H1 (cell line): ENCODE measurements around the gene C11orf54. TPM values are rescaled to one million over a fixed set of nuclear protein-coding genes. Genes with fewer than 3 reads are reported as not detected.

ENCODE experiments used
- CTCF ChIA-PET: fragments of 300-600 bp; sonication (Branson Sonifier 250); formaldehyde crosslinking; loops from one replicate; lab custom pipeline; 2021; ENCODE audit not compliant: partially characterized antibody; lab: Charles Lee
- POLR2A ChIA-PET: fragments of 300-600 bp; sonication (Branson Sonifier 250); formaldehyde crosslinking; loops from one replicate; lab custom pipeline; 2021; ENCODE audit warnings: inconsistent platforms; ENCODE audit not compliant: partially characterized antibody; lab: Charles Lee
- DNase-seq, 2 experiments: peaks; one replicate each; pipeline versions ENCODE4 v3.0.0 to v3.0.0-alpha.2; 2010 to 2022; ENCODE audit warnings: low spot score in 2 of 2, low read depth in 1 of 2, mixed read lengths in 1 of 2
- FAIRE-seq: peaks from 2 replicates; lab custom pipeline; 2011; peaks lifted over from hg19 to GRCh38; lab: Jason Lieb, UNC
- H2AFZ ChIP-seq: 2 replicates; pipeline ENCODE4 v1.8.1; 2012; ENCODE audit warnings: low read length, inconsistent platforms
- H2AK5ac ChIP-seq: 2 replicates; pipeline ENCODE4 v1.6.1; 2013; ENCODE audit warnings: low read depth, low read length
- H2BK120ac ChIP-seq: replicated peaks from 2 replicates; pipeline ENCODE3; 2013; ENCODE audit warnings: low read depth, low read length, inconsistent platforms
- H2BK12ac ChIP-seq: 2 replicates; pipeline ENCODE4 v1.6.1; 2013; ENCODE audit warnings: low read depth, low read length
- H2BK15ac ChIP-seq: 2 replicates; pipeline ENCODE4 v1.6.1; 2013; ENCODE audit warnings: low read length
- H2BK20ac ChIP-seq: 2 replicates; pipeline ENCODE4 v1.6.1; 2013; ENCODE audit warnings: low read length
- H2BK5ac ChIP-seq: 2 replicates; pipeline ENCODE4 v1.6.1; 2013; ENCODE audit warnings: low read depth, low read length
- H3K14ac ChIP-seq: 2 replicates; pipeline ENCODE4 v1.6.1; 2013; ENCODE audit warnings: inconsistent platforms; ENCODE audit not compliant: insufficient read length
- H3K18ac ChIP-seq: 2 replicates; pipeline ENCODE4 v1.6.1; 2013; ENCODE audit warnings: low read length; ENCODE audit errors: extremely low read depth
- H3K23ac ChIP-seq: 2 replicates; pipeline ENCODE4 v1.6.1; 2013; ENCODE audit warnings: inconsistent platforms; ENCODE audit not compliant: insufficient read length
- H3K23me2 ChIP-seq: 2 replicates; pipeline ENCODE4 v1.6.1; 2013; ENCODE audit warnings: low read depth, low read length
- H3K27ac ChIP-seq: 2 replicates; pipeline ENCODE4 v1.6.1; 2011; ENCODE audit warnings: low read depth, low read length, inconsistent platforms
- H3K27me3 ChIP-seq, 4 experiments: replicated peaks in 1 of 4; 1 replicate in 1 of 4; 2 replicates in 3 of 4; pipeline versions ENCODE4 v1.6.1 to v1.8.1; 2011 to 2013; ENCODE audit warnings: low read length in 3 of 4, mild to moderate bottlenecking in 3 of 4, inconsistent platforms in 2 of 4, mixed read lengths in 2 of 4, moderate library complexity in 1 of 4; ENCODE audit not compliant: control insufficient read depth in 3 of 4, insufficient read depth in 3 of 4; ENCODE audit errors: extremely low read depth in 1 of 4
- H3K36me3 ChIP-seq, 4 experiments: 2 replicates each; pipeline versions ENCODE4 v1.6.1 to v1.8.1; 2011 to 2013; ENCODE audit warnings: mild to moderate bottlenecking in 4 of 4, low read length in 3 of 4, moderate library complexity in 2 of 4, control low read depth in 1 of 4, inconsistent platforms in 1 of 4; ENCODE audit not compliant: insufficient read depth in 4 of 4, control insufficient read depth in 2 of 4
- H3K4ac ChIP-seq: replicated peaks from 2 replicates; pipeline ENCODE3; 2013; ENCODE audit warnings: low read length, low read depth, mixed read lengths, inconsistent platforms; ENCODE audit not compliant: insufficient read length
- H3K4me1 ChIP-seq, 4 experiments: replicated peaks in 1 of 4; 1 replicate in 1 of 4; 2 replicates in 3 of 4; pipeline versions ENCODE4 v1.6.1 to v1.8.1; 2011 to 2013; ENCODE audit warnings: low read length in 3 of 4, inconsistent platforms in 2 of 4, mixed read lengths in 1 of 4; ENCODE audit not compliant: insufficient read depth in 4 of 4, control insufficient read depth in 3 of 4
- H3K4me2 ChIP-seq, 2 experiments: 2 replicates each; pipeline versions ENCODE4 v1.6.1 to v1.8.1; 2011 to 2013; ENCODE audit warnings: low read depth in 2 of 2, low read length in 2 of 2, control low read depth in 1 of 2, inconsistent platforms in 1 of 2, mild to moderate bottlenecking in 1 of 2; ENCODE audit not compliant: insufficient read depth in 1 of 2
- H3K4me3 ChIP-seq, 4 experiments: fragments of 200-600, 300-600 bp in 1 of 4; sonication (generic), shearing (Covaris generic), sonication (Bioruptor Twin) in 1 of 4; 2 replicates each; pipeline versions ENCODE4 v1.5.1 to v1.8.1; 2011 to 2016; ENCODE audit warnings: low read length in 4 of 4, low read depth in 3 of 4, control low read depth in 2 of 4, inconsistent platforms in 2 of 4, mild to moderate bottlenecking in 2 of 4, mixed read lengths in 1 of 4, moderate library complexity in 1 of 4; ENCODE audit not compliant: insufficient read depth in 2 of 4; ENCODE audit errors: extremely low read depth in 1 of 4
- H3K56ac ChIP-seq: replicated peaks from 2 replicates; pipeline ENCODE3; 2013; ENCODE audit warnings: low read depth, mild to moderate bottlenecking, mixed read lengths, low read length, inconsistent platforms; ENCODE audit not compliant: insufficient read length
- H3K79me1 ChIP-seq: 2 replicates; pipeline ENCODE4 v1.6.1; 2013; ENCODE audit warnings: low read depth, low read length, control low read depth
- H3K79me2 ChIP-seq, 2 experiments: 2 replicates each; pipeline versions ENCODE4 v1.6.1 to v1.8.1; 2012 to 2013; ENCODE audit warnings: low read length in 2 of 2, mild to moderate bottlenecking in 2 of 2, inconsistent platforms in 1 of 2; ENCODE audit not compliant: insufficient read depth in 2 of 2, control insufficient read depth in 1 of 2
- H3K9ac ChIP-seq, 4 experiments: replicated peaks in 1 of 4; 1 replicate in 1 of 4; 2 replicates in 3 of 4; pipeline versions ENCODE4 v1.6.1 to v1.8.1; 2011 to 2013; ENCODE audit warnings: low read depth in 3 of 4, low read length in 3 of 4, control low read depth in 2 of 4, mild to moderate bottlenecking in 2 of 4, moderate library complexity in 2 of 4, inconsistent platforms in 1 of 4; ENCODE audit errors: extremely low read depth in 1 of 4
- H3K9me3 ChIP-seq, 2 experiments: 2 replicates each; pipeline versions ENCODE4 v1.6.1 to v1.8.1; 2012 to 2013; ENCODE audit warnings: mild to moderate bottlenecking in 2 of 2, moderate library complexity in 2 of 2, control low read depth in 1 of 2, inconsistent platforms in 1 of 2, low read depth in 1 of 2, low read length in 1 of 2, mixed read lengths in 1 of 2; ENCODE audit not compliant: insufficient read depth in 2 of 2
- H4K20me1 ChIP-seq, 2 experiments: replicated peaks in 1 of 2; 2 replicates each; pipeline versions ENCODE3 to v1.8.1; 2011 to 2013; ENCODE audit warnings: inconsistent platforms in 2 of 2, low read length in 2 of 2, mild to moderate bottlenecking in 1 of 2; ENCODE audit not compliant: insufficient read depth in 2 of 2, control insufficient read depth in 1 of 2
- H4K5ac ChIP-seq: 2 replicates; pipeline ENCODE4 v1.6.1; 2013; ENCODE audit warnings: low read length, low read depth, mixed read lengths, inconsistent platforms; ENCODE audit not compliant: insufficient read length
- H4K8ac ChIP-seq: 2 replicates; pipeline ENCODE4 v1.8.0; 2013; ENCODE audit warnings: mild to moderate bottlenecking, moderate library complexity, low read length, inconsistent platforms; ENCODE audit not compliant: insufficient read depth; ENCODE audit errors: extremely low read depth
- H4K91ac ChIP-seq: replicated peaks from 2 replicates; pipeline ENCODE3; 2013; ENCODE audit warnings: low read length, mixed read lengths, inconsistent platforms; ENCODE audit not compliant: insufficient read length
- ASH2L ChIP-seq: fragments of 200-600, 300-600 bp; sonication (generic); IDR thresholded peaks from one replicate; pipeline ENCODE4 v1.7.1; 2017; ENCODE audit warnings: low read length
- JUN ChIP-seq: IDR thresholded peaks from 2 replicates; pipeline ENCODE4 v1.6.1; 2011; ENCODE audit warnings: low read depth, mild to moderate bottlenecking, improper control_type of control experiment, low read length
- JUND ChIP-seq: IDR thresholded peaks from 2 replicates; pipeline ENCODE4 v1.6.1; 2011; ENCODE audit warnings: mild to moderate bottlenecking, improper control_type of control experiment, low read length
- SP1 ChIP-seq: IDR thresholded peaks from 2 replicates; pipeline ENCODE4 v1.6.1; 2011; ENCODE audit warnings: low read depth, low read length
- SP2 ChIP-seq: IDR thresholded peaks from 2 replicates; pipeline ENCODE4 v1.6.1; 2012; ENCODE audit warnings: mild to moderate bottlenecking, low read length, inconsistent platforms
- SRF ChIP-seq: IDR thresholded peaks from 2 replicates; pipeline ENCODE4 v1.6.1; 2011; ENCODE audit warnings: mild to moderate bottlenecking, low read depth, low read length, moderate library complexity
- WGBS, 2 experiments: shearing (Covaris generic) in 1 of 2; methylation state at CpG; one replicate each; pipeline versions ENCODE4 v1.1.6 to v1.1.7; 2013 to 2015; ENCODE audit warnings: low lambda C conversion rate in 2 of 2, mixed read lengths in 2 of 2, inconsistent platforms in 1 of 2, low coverage in 1 of 2, missing lambda C conversion rate in 1 of 2; ENCODE audit not compliant: insufficient replicate concordance in 2 of 2, insufficient coverage in 1 of 2, insufficient read length in 1 of 2; ENCODE audit errors: extremely low coverage in 1 of 2, missing lambda C conversion rate in 1 of 2; 5-methylcytosine and 5-hydroxymethylcytosine counted together
- polyA plus RNA-seq, 7 experiments: library from polyadenylated mRNA; depleted of rRNA in 3 of 7; stranded (reverse) in 5 of 7; unstranded in 2 of 7; fragments of >200 nt in 5 of 7; fragments of 200-250 nt in 2 of 7; gene quantifications; 1 replicate in 5 of 7; 2 replicates in 1 of 7; 4 replicates in 1 of 7; pipeline versions ENCODE4 v1.2.1 to v1.2.3, GENCODE V29; 2011 to 2013; ENCODE audit warnings: missing spikeins in 2 of 7, mixed read lengths in 2 of 7
- total RNA-seq: library from RNA; stranded (reverse); fragmentation: NEBNext Ultra II Directional; extraction: Animal tissue kit (Norgen Biotek cat#: 25700); gene quantifications from 2 replicates; pipeline ENCODE4 v1.2.1, GENCODE V29; 2021
- TF ChIP-seq, protein P1 (sequence below): IDR thresholded peaks from 2 replicates; pipeline ENCODE4 v1.6.1; 2012; ENCODE audit warnings: low read length, inconsistent platforms

The C11orf54 gene
- total and polyA plus RNA-seq, 2 of the 8 experiments (the other 6 are each of a cell fraction or from before 2014, with no cell fraction given), result 14.7 to 24.5 TPM

DNA sequence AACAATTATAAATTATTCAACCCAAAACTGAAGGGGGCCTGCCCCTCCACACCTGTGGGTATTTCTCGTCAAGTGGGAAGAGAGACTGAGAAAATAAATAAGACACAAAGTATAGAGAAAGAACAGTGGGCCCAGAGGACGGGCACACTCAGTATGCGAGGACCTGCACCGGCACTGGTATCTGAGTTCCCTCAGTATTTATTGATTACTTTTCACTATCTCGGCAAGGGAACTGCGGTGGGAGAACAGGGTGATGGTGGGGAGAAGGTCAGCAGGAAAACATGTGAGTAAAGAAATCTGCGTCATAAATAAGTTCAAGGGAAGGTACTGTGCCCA lies 3.2 kb downstream of the C11orf54 start:
- Histone ChIP-seq H3K79me2 (peaks cover 10 to 43% of the 10 kb centered on the region in 2 experiments), H3K9me3 (no peaks in the 10 kb centered on the region), H3K23me2 (no peaks in the 10 kb centered on the region; the same call in 1 of the 2 replicates), H3K18ac (no peak overlapping the region), H3K4me3 (no peak overlapping the region), H3K56ac (no peak overlapping the region), H3K36me3 (peaks cover 0 to 12% (median 5%) of the 10 kb centered on the region in 4 experiments; a peak in 3 of 8 replicates), H3K4ac (no peak overlapping the region), H2BK5ac (no peak overlapping the region), H3K27me3 (no peaks in the 10 kb centered on the region), H3K14ac (no peak overlapping the region), H3K9ac (no peak overlapping the region), H3K4me2 (peak overlapping the region; percentile 8 to 10; a peak in 1 of 4 replicates), H2BK20ac (no peak overlapping the region), H2BK15ac (no peak overlapping the region), H4K5ac (no peak overlapping the region), H3K23ac (no peak overlapping the region), H4K91ac (no peak overlapping the region), H2AFZ (no peak overlapping the region), H3K27ac (no peak overlapping the region), H3K4me1 (peaks cover 0 to 6% (median 1%) of the 10 kb centered on the region in 4 experiments; a peak in 2 of 7 replicates), H4K20me1 (no peaks in the 10 kb centered on the region), H2BK120ac (no peak overlapping the region), H2BK12ac (no peak overlapping the region), H2AK5ac (no peak overlapping the region), H4K8ac (no peak overlapping the region), H3K79me1 (no peaks in the 10 kb centered on the region; the same call in 1 of the 2 replicates)
- DNase-seq, result no peak
- ChIA-PET POLR2A (interaction anchor here (1.1 to 16.4 kb wide), 2 partner anchors 21 to 40 kb away, joined by 3 to 495 read pairs; partner anchors contain the start of gene MED17), CTCF (interaction anchor here (0.9 to 1.3 kb wide), 2 partner anchors 31 to 49 kb away, joined by 3 to 4 read pairs; no protein-coding TSS in a partner anchor)
- TF ChIP-seq SRF, result no peak
- TF ChIP-seq SP2, result no peak
- TF ChIP-seq ASH2L, result no peak
- TF ChIP-seq, protein P1, sequence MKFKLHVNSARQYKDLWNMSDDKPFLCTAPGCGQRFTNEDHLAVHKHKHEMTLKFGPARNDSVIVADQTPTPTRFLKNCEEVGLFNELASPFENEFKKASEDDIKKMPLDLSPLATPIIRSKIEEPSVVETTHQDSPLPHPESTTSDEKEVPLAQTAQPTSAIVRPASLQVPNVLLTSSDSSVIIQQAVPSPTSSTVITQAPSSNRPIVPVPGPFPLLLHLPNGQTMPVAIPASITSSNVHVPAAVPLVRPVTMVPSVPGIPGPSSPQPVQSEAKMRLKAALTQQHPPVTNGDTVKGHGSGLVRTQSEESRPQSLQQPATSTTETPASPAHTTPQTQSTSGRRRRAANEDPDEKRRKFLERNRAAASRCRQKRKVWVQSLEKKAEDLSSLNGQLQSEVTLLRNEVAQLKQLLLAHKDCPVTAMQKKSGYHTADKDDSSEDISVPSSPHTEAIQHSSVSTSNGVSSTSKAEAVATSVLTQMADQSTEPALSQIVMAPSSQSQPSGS, result no peak
- no peak for TF ChIP-seq JUND
- TF ChIP-seq SP1, result no peak
- no peak for TF ChIP-seq JUN
- WGBS, 2 experiments, result 88% methylated on average over 7 of the region's 7 CpGs; no CpG with 5 or more reads in 1 of the 2 experiments
- FAIRE-seq, result no peak
